RWPE1 (cell line): ENCODE results near the gene SLC9A8.

Source experiments
- CTCF ChIA-PET: fragments of 350-600 bp; sonication (Branson Sonifier 250); formaldehyde crosslinking; extraction: SDS; loops from one replicate; lab custom pipeline; 2021; lab: Yijun Ruan, JAX
- POLR2A ChIA-PET: fragments of 400-600 bp; formaldehyde crosslinking; extraction: SDS; loops from one replicate; lab custom pipeline; 2020; ENCODE audit warnings: antibody characterized with exemption; ENCODE audit not compliant: low non-redundant PET; lab: Yijun Ruan, JAX
- DNase-seq: peaks from one replicate; pipeline ENCODE4 v3.0.0; 2012; ENCODE audit warnings: low spot score
- H3K27ac ChIP-seq: fragments of 450-650 bp; 2 replicates; pipeline ENCODE4 v1.5.1; 2017
- TF ChIP-seq, protein P1 (sequence below): fragments of 450-650 bp; conservative IDR thresholded peaks from 2 replicates; pipeline ENCODE4 v1.5.1; 2017; ENCODE audit warnings: low read depth, mild to moderate bottlenecking

Gene SLC9A8

DNA sequence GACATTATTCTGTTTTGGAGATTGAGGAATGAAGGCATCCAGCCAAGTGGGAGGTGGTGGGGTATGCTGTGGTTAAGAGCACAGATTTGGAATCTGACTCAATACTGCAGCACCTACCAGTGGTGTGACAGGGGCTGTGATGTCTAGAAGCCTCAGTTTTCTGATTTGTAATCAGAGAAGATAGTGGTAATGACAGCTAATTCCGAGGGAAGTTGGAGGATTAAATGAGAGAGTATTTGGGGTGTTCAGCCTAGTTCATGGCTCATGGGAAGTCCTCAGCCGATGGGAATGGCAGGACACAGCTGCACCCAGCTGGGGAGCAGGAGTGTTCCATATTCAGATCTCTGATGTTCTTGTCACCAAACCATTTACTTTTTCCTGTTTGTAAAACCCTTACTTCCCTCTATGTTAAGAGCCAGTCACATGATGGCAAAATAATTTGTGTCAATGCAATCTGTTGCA lies 9.3 kb downstream of the SLC9A8 start:
- ChIA-PET POLR2A (no interaction called here), CTCF (interaction anchor here (0.6 to 1.1 kb wide), 2 partner anchors 104 to 280 kb away, joined by 3 to 4 read pairs; no protein-coding TSS in a partner anchor)
- TF ChIP-seq, protein P1, sequence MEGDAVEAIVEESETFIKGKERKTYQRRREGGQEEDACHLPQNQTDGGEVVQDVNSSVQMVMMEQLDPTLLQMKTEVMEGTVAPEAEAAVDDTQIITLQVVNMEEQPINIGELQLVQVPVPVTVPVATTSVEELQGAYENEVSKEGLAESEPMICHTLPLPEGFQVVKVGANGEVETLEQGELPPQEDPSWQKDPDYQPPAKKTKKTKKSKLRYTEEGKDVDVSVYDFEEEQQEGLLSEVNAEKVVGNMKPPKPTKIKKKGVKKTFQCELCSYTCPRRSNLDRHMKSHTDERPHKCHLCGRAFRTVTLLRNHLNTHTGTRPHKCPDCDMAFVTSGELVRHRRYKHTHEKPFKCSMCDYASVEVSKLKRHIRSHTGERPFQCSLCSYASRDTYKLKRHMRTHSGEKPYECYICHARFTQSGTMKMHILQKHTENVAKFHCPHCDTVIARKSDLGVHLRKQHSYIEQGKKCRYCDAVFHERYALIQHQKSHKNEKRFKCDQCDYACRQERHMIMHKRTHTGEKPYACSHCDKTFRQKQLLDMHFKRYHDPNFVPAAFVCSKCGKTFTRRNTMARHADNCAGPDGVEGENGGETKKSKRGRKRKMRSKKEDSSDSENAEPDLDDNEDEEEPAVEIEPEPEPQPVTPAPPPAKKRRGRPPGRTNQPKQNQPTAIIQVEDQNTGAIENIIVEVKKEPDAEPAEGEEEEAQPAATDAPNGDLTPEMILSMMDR = peak; percentile 31
- DNase-seq = no peak
- no peak overlapping the region for H3K27ac ChIP-seq

DNA sequence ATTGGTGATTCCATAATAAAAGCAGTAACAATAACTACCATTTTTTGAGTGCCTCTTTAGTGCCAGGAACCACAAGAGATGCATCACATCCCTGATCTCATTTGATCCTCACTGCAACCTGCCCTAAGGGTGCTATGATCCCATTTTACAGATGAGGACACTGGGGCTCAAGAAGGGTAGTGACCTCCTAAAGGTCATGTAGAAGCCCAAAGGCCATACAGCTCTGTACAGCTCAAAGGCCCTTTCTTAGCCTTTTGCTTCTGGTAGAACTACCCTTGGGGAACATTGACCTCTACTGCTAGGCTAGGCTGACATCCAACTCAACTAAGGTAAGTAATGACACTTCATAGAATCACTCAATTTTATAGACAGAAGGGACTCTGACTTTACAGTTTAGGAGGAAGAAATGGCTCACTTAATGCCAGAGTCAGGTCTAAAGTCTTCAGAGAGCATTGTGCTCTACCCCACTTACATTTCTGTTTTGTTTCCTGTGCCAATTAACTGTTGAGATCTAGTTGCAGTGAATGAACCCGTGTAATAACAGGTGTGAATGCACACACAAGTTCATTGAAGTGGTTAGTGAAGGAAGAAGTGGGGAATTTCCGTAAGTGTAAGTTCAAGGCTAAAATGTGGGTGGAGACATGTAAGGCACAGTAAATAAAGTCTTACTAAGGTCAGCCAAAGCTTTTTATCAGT lies 10.7 kb downstream of the SLC9A8 start:
- TF ChIP-seq, protein P1 = no peak
- no peak for DNase-seq
- POLR2A ChIA-PET = interaction anchor here (1.3 kb wide), 1 partner anchor 10 kb away, joined by 4 read pairs; the partner anchor contains the start of gene SLC9A8
- no peak overlapping the region for H3K27ac ChIP-seq
- CTCF ChIA-PET = interaction anchor here (0.5 to 1.0 kb wide), 3 partner anchors 10 to 212 kb away, joined by 3 to 4 read pairs (median 3); no protein-coding TSS in a partner anchor

DNA sequence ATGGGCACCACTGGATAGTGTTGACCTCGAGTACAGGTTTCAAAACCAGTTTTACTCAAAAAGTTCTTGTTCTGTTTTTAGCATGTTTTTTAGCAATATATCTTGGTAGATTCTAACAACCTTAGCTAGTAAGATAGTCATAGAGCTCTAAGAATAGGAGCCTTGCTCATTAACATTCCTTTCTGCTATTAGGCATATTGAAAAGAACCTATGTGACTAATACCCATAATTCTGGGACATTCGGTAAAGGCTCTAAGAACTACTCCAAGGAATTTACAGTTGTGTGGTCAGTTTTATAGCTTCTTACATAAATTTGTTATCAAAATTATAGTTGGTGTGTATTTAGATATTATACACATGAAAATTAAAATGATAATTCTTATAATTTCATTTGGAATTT lies 11.6 kb downstream of the SLC9A8 start:
- TF ChIP-seq, protein P1 = no peak
- CTCF ChIA-PET = interaction anchor here (0.6 to 1.0 kb wide), 3 partner anchors 11 to 65 kb away, joined by 3 to 4 read pairs (median 3); no protein-coding TSS in a partner anchor
- POLR2A ChIA-PET = interaction anchor here (0.5 to 1.3 kb wide), 2 partner anchors 11 to 20 kb away, joined by 4 read pairs; partner anchors contain the start of gene SLC9A8
- no peak overlapping the region for H3K27ac ChIP-seq
- no peak for DNase-seq

DNA sequence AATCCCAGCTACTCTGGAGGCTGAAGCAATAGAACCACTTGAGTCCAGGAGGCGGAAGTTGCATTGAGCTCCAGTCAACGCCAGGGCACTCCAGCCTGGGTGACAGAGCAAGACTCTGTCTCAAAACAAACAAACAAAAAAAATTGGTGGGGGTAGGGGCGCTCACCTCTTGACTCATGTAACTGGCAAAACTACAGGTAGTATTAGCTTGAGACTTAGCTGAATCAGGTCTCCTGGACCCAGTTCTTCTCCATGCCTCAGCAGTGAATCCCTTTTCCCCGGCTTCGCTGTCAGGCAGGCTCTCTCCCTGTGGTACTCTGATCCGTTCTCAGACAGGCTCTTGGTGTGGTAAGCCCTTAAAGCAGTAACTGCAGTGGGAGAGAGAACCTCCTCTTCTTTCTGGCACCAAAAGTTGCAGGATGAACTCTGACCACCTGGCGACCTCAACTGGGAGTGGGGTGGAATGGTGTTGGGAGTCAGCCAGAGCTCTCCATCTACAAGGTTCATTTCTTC lies 12.9 kb downstream of the SLC9A8 start:
- no peak for DNase-seq
- ChIA-PET CTCF (interaction anchor here (0.5 to 1.2 kb wide), 3 partner anchors 20 to 713 kb away, joined by 3 to 4 read pairs (median 4); no protein-coding TSS in a partner anchor), POLR2A (no interaction called here)
- TF ChIP-seq, protein P1 = no peak
- no peak overlapping the region for H3K27ac ChIP-seq

DNA sequence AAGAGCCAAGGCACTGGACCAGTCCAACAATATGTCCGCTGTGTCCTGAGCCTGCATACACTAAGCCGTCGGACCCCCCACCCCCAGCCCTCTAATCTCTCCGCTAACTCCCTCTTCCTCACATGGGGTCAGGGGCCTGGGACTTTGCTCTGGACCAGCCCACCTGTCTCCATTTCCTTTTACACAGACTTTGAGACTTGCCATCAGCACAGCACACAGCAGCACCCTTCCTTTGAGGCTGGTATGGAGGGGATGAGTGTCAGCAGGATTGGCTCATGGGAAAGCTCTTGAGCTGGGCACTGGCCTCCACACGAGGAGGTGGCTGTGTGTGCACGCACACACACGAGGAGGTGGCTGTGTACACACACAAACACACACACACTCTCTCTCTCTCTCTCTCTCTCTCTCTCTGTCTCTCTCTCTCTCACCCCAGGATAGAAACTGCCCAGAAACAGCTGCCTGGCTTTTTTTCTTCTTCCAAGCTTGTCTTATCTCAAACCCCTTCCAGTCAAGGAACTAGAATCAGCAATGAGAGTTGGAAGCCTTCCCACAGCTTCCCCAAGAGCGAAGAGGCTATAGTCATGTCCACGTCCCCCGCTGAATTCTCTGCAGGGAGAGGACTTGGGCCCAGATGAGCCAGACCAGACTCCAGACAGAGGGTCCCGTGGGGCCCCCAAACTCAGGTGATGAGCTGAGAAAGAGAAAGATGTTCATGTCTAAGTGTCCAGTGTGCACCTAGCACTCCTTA lies 18.6 kb downstream of the SLC9A8 start:
- CTCF ChIA-PET = interaction anchor here (0.7 to 1.2 kb wide), 2 partner anchors 19 to 56 kb away, joined by 3 to 4 read pairs; no protein-coding TSS in a partner anchor
- DNase-seq = no peak
- TF ChIP-seq, protein P1 = no peak
- peak overlapping the region; percentile 52 for H3K27ac ChIP-seq
- POLR2A ChIA-PET = interaction anchor here (0.7 kb wide), 1 partner anchor 204 kb away, joined by 8 read pairs; no protein-coding TSS in a partner anchor
